Hepatic stellate cell (primary cell): ENCODE data around the gene FBXO9.
A peak's percentile ranks its signal among the peaks of the same experiment; 100 is the strongest.

ENCODE experiments used
- DNase-seq: peaks from one replicate; pipeline ENCODE4 v3.0.0; 2011; ENCODE audit warnings: low spot score

Gene FBXO9

DNA sequence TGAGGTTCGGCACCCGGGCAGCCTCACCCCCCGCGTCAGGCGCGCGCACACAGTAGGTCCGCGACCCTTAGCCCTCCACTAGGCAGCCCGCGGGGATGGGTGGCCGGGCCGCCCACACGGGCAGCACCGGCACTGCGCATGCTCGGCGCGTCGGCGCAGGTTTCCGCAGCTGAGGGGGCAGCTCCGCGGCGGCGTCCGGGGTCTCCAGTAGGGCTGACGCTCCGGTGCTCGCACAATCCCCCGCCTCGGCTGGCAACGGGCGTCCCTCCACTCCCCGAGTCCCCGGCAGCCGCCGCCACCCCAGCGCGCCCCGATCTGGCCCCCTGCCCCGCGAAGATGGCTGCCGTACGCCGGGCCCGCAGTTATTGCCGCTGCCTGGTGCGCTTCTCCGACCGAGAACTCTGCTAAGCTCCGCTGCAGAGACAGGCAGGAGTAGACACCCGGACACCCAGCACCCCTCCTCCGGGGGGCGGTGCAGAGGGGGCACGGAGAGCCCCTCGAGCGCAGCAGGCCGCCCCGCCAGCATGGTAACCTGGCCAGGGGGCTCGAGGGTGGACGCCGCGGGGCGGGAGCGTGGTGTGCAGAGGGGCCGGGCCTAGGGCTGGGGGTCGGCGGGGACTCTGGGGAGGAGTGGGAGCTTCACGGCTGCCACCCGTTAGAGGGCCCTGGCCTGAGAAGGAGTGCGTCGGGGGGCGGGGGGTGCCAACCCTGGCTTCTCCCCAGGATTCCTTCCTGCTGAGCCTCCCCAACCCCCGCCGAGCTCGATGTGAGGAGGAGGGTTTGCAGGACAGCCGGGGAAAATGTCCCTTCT, at the start of gene FBXO9:
Gene FBXO9, plus strand, starts transcription at position 139 of the 811 bp plus-strand sequence. Its CDS starts 386 bp downstream, at position 525.
- DNase-seq = peak; percentile 78

DNA sequence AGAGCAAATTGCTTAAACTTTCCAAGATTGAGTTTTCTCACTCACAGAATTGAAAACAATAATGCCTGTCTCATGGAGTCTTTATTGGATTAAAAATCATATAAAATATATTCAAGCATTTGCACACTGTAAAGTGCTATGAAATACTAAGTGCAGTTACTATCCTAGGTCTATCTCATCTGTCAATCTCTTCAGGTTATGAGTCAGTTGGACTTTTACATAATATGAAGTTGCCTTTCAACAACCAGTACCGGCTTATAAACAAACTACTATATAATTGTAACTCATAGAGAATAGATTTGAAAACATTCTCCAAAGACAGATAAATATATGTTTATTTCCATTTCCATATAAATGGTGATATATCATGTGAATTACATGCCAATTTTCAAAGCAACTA, 49.7 kb upstream of the FBXO9 start:
- DNase-seq = no peak

DNA sequence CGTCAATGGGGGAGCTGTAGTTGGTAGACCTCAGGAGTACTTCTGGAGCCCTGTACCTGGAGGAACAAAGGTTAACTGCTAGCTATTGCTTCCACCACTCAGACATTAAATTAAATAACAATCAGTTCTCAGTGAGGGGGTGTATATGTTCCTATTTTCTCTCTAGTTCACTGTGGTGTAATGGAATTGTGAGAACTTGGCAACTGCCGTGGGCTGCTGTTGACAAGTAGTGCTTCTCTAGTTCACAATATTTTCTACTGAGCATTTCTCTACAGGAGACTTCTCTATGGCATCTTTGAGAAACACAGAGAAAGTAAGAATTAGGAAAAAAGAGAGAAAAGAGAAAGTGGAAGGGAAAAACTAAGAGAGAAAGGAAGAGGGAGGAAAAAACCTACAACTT, 46.8 kb upstream of the FBXO9 start:
- no peak for DNase-seq

DNA sequence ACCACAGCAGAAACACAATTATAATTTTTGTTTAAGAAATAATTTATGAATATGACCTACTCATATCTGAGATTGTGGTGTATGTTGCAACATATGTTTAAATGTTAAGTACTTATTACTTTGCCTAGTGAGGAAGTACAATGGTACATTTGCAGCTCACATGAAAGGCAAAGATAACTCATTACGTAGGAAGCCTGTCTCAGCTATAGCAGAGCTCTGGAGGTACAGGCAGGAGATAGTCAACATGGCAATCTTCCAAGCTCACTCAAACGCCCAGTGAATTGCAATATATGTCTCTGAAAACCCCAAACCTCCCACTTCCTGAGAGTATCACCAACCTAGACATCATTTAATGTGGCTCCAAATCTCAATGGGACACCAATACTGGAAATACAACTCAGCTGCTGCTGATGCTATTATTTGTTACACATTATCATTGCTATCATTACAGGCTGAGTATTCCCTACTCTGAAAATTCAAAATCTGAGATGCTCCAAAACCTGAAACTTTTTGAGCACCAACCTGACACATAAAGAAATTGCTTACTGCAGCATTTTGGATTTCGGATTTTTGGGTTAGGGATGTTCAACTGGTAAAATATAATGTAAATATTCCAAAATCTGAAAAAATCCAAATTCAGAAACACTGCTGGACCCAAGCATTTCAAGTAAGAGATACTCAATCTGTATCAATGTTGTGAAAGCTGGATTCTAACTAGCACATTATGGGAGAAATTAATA, 45.0 kb upstream of the FBXO9 start:
- no peak for DNase-seq

GRCh38 chr6:53023323-53023722, 41.9 kb upstream of the FBXO9 start:
- no peak for DNase-seq

GRCh38 chr6:53026526-53026925, 38.7 kb upstream of the FBXO9 start:
- DNase-seq = no peak

- DNase-seq = no peak
These were observed 38.0 kb upstream of the FBXO9 start for GRCh38 chr6:53027131-53027718.

DNA sequence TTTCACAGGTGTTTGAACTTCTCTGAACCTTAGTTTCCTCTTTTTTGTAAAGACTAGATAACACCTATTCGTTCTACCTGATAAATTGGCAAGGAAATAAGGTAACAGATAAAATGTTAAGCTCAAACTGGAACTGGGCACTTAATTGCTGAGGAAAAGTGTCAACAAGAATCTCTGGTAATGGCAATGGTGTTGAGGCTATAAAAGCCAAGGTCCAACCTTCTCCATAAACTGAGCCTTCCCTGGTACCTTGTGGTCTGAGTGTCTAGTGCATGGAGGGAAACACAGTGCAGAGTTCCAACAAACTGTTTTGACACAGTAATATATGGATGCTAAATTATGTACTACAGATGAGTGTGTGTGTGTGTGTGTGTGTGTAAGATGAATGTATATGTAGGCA, 36.7 kb upstream of the FBXO9 start:
- DNase-seq = no peak

DNA sequence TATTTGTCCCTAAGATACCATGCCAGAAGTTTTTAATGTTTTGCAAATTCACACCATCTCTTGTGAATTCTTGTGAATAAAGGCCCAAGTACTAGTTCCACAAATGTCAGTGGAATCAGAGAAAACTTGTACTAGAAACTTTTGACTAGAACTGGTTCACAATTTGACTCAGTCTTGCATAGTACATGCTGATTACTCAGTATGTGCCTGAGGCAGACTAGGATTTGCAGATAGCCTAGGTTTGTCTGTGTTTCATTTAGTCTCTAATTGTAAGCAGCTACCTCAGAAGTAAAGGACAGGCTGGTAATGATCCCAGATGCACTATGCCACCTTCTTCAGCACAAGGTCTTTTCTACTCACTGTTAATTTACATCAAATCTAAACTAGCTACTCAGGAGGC, 35.9 kb upstream of the FBXO9 start:
- no peak for DNase-seq

GRCh38 chr6:53029761-53030160, 35.4 kb upstream of the FBXO9 start:
- DNase-seq = no peak

- DNase-seq = no peak
These were observed 33.9 kb upstream of the FBXO9 start for GRCh38 chr6:53031281-53031680.

GRCh38 chr6:53032849-53033248, 32.4 kb upstream of the FBXO9 start:
- no peak for DNase-seq

DNA sequence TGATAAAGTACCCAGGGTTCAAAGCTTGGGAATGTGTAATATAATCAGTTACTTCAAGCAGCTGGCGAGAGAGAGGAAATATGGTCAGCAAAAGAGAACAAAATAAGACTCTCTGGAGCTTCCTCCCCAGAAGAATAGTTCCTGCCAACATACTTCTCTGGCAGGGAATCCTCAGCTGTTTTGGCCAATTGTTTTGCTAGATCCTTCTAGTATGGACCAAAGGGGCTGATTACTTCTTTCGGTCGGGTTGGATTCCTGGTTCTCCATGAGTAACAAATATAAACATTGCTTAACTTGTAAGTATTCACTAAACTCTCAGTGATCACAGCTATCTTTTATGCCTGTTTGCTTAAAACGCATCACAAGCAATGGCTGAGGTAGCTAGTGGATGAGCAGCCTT, 31.4 kb upstream of the FBXO9 start:
- peak; percentile 22 for DNase-seq

DNA sequence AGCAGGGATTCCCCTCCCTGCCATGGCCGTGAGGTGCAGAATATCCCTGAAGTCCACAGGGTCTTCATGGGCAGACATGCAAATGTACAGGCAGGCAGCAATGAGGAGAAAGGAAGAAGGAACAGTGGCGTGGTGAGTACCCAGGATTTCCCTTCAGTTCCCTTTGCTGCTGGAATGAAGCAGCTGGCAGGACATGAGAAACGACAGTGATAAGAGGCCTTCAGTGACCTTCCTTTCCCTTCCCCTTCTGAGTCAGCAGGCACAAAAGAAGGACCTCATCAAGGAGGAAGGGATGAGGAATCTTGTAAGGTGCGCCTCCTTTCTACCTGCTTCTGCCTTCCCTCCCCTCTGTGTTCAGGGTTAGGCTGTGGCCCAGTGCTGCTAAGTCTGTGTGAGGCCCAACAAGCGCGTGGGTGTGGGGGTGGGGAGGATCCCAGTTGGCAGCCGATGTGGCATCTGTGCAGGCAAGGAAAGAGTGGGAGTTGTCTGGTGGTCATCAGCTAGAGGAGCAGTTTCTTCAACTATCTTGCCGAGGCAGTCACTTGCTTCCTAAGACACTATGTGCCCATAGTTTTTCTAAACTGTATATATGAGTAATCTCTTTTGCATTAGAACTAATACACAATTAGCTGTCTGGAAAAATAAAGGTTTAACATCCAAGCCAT, 29.5 kb upstream of the FBXO9 start:
- DNase-seq = no peak

DNA sequence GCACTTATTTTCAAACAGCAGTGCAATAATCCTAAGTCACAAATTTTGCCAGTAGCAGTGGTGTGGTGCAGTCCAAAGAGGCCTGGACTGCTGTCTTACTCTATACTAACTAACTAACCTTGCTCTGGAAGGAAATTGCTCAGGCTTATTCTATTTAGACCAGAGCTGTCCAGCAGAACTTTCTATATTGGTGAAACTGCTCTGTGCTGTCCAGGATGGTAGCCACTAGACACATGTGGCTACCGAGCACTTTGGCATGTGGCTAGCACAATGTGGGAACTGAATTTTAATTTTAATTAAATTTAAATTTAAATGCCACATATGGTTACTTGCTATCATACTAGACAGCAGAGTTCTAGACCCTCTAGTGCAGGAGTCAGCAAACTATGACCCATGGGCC, 27.1 kb upstream of the FBXO9 start:
- DNase-seq = no peak

GRCh38 chr6:53038596-53038995, 26.6 kb upstream of the FBXO9 start:
- no peak for DNase-seq

- peak; percentile 26 for DNase-seq
These were observed 23.8 kb upstream of the FBXO9 start for GRCh38 chr6:53041356-53041755.

DNA sequence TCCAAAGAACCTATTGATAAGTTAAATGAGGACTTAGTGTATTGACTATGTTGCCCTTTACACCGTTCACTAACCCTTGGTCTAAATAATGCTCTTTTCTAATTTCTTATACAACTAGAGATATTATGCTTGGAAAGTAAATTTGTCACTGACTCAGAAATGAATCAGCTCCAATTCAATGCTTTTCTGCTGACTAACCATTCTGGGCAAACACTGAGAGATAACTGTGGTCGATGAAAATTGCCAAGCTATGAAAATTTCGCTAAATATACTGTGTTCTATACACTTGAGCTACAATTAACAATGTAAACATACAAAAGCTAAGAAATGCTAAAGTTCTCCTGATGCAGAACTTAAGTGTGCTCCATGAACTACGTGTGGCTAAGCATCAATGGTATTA, 23.1 kb upstream of the FBXO9 start:
- peak; percentile 37 for DNase-seq

- DNase-seq = peak; percentile 40
These were observed 21.6 kb upstream of the FBXO9 start for GRCh38 chr6:53043581-53043980.

DNA sequence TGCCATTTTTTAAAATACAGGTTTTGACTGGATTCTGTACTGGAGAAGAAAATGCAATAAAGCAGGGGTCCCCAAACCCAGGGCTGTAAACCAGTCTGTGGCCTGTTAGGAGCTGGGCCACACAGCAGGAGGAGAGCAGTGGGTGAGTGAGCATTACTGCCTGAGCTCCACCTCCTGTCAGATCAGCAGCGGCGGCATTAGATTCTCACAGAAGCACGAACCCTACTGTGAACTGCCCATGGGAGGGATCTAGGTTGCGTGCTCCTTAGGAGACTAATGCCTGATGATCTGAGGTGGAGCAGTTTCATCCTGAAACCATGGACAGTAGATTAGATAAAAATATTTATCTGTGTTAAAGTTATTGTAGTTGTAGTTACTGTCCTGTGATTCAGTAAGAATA, 21.1 kb upstream of the FBXO9 start:
- DNase-seq = no peak

DNA sequence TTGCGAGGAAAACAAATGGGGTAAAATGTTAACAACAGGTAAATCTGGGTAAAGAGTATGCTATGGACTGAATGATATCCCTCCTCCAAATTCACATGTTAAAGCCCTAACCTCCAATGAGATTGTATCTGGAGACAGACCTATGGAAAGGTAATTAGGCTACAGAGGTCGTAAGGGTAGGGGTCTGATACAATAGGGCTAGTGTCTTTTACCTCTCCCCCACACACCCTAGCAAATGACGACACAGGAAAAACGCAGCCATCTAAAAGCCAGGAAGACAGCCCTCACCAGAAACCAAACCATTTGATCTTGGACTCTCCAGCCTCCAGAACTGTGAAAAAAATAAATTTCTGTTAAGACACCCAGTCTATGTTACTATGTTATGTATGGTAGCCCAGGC, 20.6 kb upstream of the FBXO9 start:
- DNase-seq = no peak

GRCh38 chr6:53045891-53046673, 19.1 kb upstream of the FBXO9 start:
- no peak for DNase-seq
